ENCODE results near the gene SLN. TPM values are rescaled to one million over a fixed set of nuclear protein-coding genes. Genes with fewer than 3 reads are reported as not detected.

Gene SLN
- total RNA-seq, 1 donor, result not detected

DNA sequence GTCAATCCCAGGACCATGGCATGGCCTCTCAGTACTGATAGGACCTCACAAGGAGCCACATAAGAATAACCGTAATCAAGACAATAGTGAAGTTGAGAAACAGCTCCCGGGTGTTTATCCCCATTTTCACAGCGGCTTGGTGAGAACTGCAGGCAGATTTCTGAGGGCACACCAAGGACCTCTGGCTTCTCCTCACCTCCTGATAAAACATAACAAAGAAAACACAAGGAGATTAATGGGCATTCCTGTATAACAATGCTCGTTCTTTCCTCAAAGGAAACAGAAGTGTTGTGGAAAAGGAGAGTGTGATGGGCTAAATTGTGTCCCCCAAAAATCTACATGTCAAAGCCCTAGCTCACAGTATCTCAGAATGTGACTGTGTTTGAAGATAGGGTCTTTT lies 4.0 kb downstream of the SLN start:
- no peak for TF ChIP-seq CTCF (IDR thresholded peaks at IDR 0.05; ENCODE audit: insufficient read depth, low read depth, low read length)
- H3K4me3 ChIP-seq (ENCODE audit: low read depth, low read length), result no peak overlapping the region

DNA sequence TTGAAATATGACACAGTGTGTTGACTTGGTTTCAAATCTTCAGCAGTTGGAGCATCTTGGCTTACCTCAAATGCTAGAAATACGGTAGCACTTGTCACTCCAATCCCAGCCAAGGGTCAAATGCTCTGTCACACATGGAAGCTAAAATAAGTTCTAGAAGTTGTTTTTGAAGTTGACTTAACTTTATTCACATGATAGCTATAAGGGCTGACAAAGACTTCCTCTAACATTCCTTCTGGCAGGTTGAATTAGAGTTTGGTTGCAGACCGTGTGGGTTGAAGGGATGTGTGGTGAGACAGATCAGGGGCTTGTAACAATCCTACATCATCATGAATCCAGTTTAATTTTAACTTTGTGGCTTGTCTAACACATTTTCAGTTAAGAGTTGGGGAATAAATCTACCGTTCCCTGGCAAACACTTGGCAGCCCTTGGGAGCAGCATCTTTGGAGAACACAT lies 4.6 kb downstream of the SLN start:
- no peak overlapping the region for H3K4me3 ChIP-seq (ENCODE audit: low read depth, low read length)
- DNase-seq (ENCODE audit: low read depth), result no peak
- TF ChIP-seq CTCF (IDR thresholded peaks at IDR 0.05; ENCODE audit: insufficient read depth, low read depth, low read length), result no peak

More for the DNA sequence above, 4.0 kb downstream of the SLN start:
- no peak for DNase-seq (ENCODE audit: low read depth)

DNA sequence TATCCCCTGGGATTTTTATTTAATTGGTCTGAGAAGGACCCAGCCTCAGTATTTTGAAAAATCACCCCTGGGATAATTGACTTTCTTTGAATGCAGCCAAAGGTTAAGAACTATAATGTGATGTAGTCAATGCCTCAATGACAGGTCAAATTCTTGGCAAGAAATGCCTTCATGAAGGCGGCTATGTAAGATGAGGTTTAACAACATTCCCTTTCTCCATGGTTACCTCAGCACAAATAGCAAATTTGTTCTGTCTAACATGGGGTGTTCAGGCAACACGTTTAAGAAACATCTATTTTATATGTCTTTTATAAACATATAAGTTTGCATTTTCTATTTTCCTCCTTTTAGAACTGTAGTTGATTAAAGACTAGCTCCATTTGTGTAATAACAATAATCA lies 5.3 kb downstream of the SLN start:
- H3K4me3 ChIP-seq (ENCODE audit: low read depth, low read length), result no peak overlapping the region
- TF ChIP-seq CTCF (IDR thresholded peaks at IDR 0.05; ENCODE audit: insufficient read depth, low read depth, low read length), result no peak
- DNase-seq (ENCODE audit: low read depth), result no peak

GRCh38 chr11:107705027-107705426 lies 6.8 kb downstream of the SLN start:
- no peak overlapping the region for H3K4me3 ChIP-seq (ENCODE audit: low read depth, low read length)
- peak; percentile 89 for DNase-seq (ENCODE audit: low read depth)
- TF ChIP-seq CTCF (IDR thresholded peaks at IDR 0.05; ENCODE audit: insufficient read depth, low read depth, low read length), result no peak

- no peak overlapping the region for H3K4me3 ChIP-seq (ENCODE audit: low read depth, low read length)
- no peak for TF ChIP-seq CTCF (IDR thresholded peaks at IDR 0.05; ENCODE audit: insufficient read depth, low read depth, low read length)
These were observed 7.4 kb downstream of the SLN start for GRCh38 chr11:107704451-107704850.

GRCh38 chr11:107702723-107703122 lies 9.1 kb downstream of the SLN start:
- TF ChIP-seq CTCF (IDR thresholded peaks at IDR 0.05; ENCODE audit: insufficient read depth, low read depth, low read length), result no peak
- DNase-seq (ENCODE audit: low read depth), result peak; percentile 80
- H3K4me3 ChIP-seq (ENCODE audit: low read depth, low read length), result no peak overlapping the region

More at GRCh38 chr11:107704451-107704850, 7.4 kb downstream of the SLN start:
- no peak for DNase-seq (ENCODE audit: low read depth)

DNA sequence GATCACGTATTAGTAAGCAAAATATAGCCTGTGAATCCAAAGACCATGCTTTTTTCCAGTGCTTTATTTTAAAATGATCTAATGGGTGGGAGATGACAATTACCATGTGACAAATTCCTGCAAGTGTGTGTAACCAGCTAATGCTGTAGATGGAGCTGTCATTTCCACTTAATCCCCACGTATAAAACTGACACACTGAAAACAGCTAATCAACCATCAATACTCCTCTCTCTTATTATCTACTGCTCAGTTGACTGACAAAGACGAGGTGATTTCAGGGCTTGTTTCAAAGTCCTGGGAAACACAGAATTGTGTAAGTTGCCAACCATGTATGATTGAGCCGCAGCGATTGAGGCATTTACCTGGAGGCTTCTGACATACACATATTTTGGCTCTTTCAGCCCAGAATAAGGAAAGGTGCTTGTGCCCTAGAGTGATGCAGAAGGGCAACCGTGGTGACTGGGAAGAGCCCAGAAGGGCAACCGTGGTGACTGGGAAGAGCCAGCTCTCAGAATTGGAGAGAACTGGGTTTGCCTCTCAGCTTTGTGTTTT lies 9.7 kb downstream of the SLN start:
- DNase-seq (ENCODE audit: low read depth), result no peak
- no peak for TF ChIP-seq CTCF (IDR thresholded peaks at IDR 0.05; ENCODE audit: insufficient read depth, low read depth, low read length)
- H3K4me3 ChIP-seq (ENCODE audit: low read depth, low read length), result no peak overlapping the region
